Measurements from ENCODE around the gene ATP8A1.

DNA sequence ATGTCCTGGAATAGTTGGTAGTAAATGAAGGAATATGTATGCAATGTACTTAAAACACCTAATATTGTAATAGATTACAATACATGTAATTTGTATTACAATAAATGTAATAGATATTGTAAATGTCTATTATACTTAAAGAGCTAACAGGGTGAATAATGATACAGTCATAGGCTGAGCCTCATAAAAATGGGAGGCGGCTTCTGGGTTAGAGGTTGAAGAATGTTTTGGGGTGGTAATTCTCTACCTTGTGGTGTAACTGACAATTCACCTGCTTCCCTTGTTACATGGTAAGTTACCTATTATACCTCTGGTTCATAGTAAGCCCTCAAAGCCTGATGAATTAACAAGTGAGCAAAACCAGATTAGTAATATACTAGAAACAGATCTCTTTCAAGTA lies 26.0 kb downstream of the ATP8A1 start:
- TF ChIP-seq POLR2A (IDR thresholded peaks at IDR 0.05; ENCODE audit: low read depth), result no peak
- no peak for TF ChIP-seq CTCF (IDR thresholded peaks at IDR 0.05)
- TF ChIP-seq EP300 (IDR thresholded peaks at IDR 0.05), result no peak
- no peak for TF ChIP-seq POLR2AphosphoS5 (IDR thresholded peaks at IDR 0.05)

All from esophagus muscularis mucosa (tissue), 4 donors.